ENCODE results near the gene TAPT1. TPM values are rescaled to one million over a fixed set of nuclear protein-coding genes. Genes with fewer than 3 reads are reported as not detected.

The TAPT1 gene
- total and polyA plus RNA-seq, 9 of the 15 experiments (the other 6 are each of a cell fraction or from before 2014, with no cell fraction given), result 1.6 to 36.7 (median 20.7) TPM

GRCh38 chr4:16158504-16158852 is 67.8 kb downstream of the TAPT1 start (continued):
- no peak for TF ChIP-seq CHD2 (IDR thresholded peaks at IDR 0.05; ENCODE audit: low read depth, low read length)
- no peak for TF ChIP-seq STAT5B (CRISPR knock-in tag; IDR thresholded peaks at IDR 0.05)
- TF ChIP-seq POLR2A (conservative IDR thresholded peaks at IDR 0.05), result no peak
- TF ChIP-seq TAL1 (IDR thresholded peaks at IDR 0.05), result no peak
- no peak for TF ChIP-seq LCOR (CRISPR knock-in tag; IDR thresholded peaks at IDR 0.05)

- H3K4me2 ChIP-seq (ENCODE audit: insufficient read depth, low read length), result no peak overlapping the region
- BruUV-seq (replicated peaks), result no TSS peak
- no peak for DNase-seq (ENCODE audit: extremely low read depth in 1 of 4, low spot score in 3 of 4)
- POLR2A ChIA-PET, result interaction anchor here (0.6 to 1.3 kb wide), 4 partner anchors 23 to 111 kb away, joined by 3 to 4 read pairs (median 4); no protein-coding TSS in a partner anchor
- H2AFZ ChIP-seq (ENCODE audit: low read depth, low read length), result no peak overlapping the region
- 72% methylated on average over 14 of the region's 14 CpGs for WGBS (ENCODE audit: insufficient coverage, low coverage, missing lambda C conversion rate)
- H3K9ac ChIP-seq (ENCODE audit: insufficient read depth in 1 of 2, low read depth in 2 of 2, low read length in 2 of 2), result no peak overlapping the region
- H3K4me3 ChIP-seq, result no peak overlapping the region
- no peak for FAIRE-seq
- intact Hi-C loops (cut with micrococcal nuclease), result no loop called here
- in situ Hi-C loops (cut with MboI), result no loop called here
- CTCF ChIA-PET (ENCODE audit: low intra/inter-chr PET ratio), result no interaction called here
- H3K9me1 ChIP-seq (ENCODE audit: control insufficient read depth, insufficient read depth, low read length), result no peaks in the 10 kb centered on the region
- peak; percentile 21 for ATAC-seq
- H3K27me3 ChIP-seq (ENCODE audit: control insufficient read depth in 2 of 2, insufficient read depth in 2 of 2, low read length in 2 of 2), result no peaks in the 10 kb centered on the region
- TF ChIP-seq CEBPG (CRISPR knock-in tag; IDR thresholded peaks at IDR 0.05), result no peak
- TF ChIP-seq CEBPG (tag; conservative IDR thresholded peaks at IDR 0.05 in 1 of 2, IDR thresholded peaks at IDR 0.05 in 1 of 2), result 0 out of 4 replicates have a peak, but pooled peaks of 1 of the 2 experiments have one; percentile 16
- no peak for TF ChIP-seq ZNF239 (CRISPR knock-in tag; IDR thresholded peaks at IDR 0.05)
- TF ChIP-seq CEBPB (tag; IDR thresholded peaks at IDR 0.05), result peak; percentile 71
- H3K79me2 ChIP-seq (ENCODE audit: control insufficient read depth, insufficient read depth, low read length), result no peaks in the 10 kb centered on the region
- no peaks in the 10 kb centered on the region for H3K9me3 ChIP-seq (replicated peaks; ENCODE audit: control insufficient read depth, insufficient read depth, low read depth, low read length)
- H4K20me1 ChIP-seq (replicated peaks; ENCODE audit: control insufficient read depth, insufficient read depth, low read length), result no peaks in the 10 kb centered on the region; the same call in 1 of the 2 replicates
- no peak overlapping the region for H3K27ac ChIP-seq (ENCODE audit: extremely low read depth, low read depth, low read length)
- H3K4me1 ChIP-seq (replicated peaks in 1 of 2; ENCODE audit: control insufficient read depth in 2 of 2, insufficient read depth in 2 of 2, low read length in 2 of 2), result no peaks in the 10 kb centered on the region
- H3K36me3 ChIP-seq (ENCODE audit: control insufficient read depth, insufficient read depth, low read length), result peaks cover 13% of the 10 kb centered on the region; the same call in 1 of the 3 replicates
Observed at GRCh38 chr4:16157609-16158503, 68.4 kb downstream of the TAPT1 start.

All from K562 (cell line).